VCaP (cell line): ENCODE data around the gene LAG3.

Source experiments
- H3K27ac ChIP-seq: fragments of 450-650 bp; 2 replicates; pipeline ENCODE4 v1.5.1; 2017
- TF ChIP-seq, protein P1 (sequence below): fragments of 450-650 bp; conservative IDR thresholded peaks from 2 replicates; pipeline ENCODE4 v1.5.1; 2017; ENCODE audit warnings: mild to moderate bottlenecking, moderate library complexity

The LAG3 gene

DNA sequence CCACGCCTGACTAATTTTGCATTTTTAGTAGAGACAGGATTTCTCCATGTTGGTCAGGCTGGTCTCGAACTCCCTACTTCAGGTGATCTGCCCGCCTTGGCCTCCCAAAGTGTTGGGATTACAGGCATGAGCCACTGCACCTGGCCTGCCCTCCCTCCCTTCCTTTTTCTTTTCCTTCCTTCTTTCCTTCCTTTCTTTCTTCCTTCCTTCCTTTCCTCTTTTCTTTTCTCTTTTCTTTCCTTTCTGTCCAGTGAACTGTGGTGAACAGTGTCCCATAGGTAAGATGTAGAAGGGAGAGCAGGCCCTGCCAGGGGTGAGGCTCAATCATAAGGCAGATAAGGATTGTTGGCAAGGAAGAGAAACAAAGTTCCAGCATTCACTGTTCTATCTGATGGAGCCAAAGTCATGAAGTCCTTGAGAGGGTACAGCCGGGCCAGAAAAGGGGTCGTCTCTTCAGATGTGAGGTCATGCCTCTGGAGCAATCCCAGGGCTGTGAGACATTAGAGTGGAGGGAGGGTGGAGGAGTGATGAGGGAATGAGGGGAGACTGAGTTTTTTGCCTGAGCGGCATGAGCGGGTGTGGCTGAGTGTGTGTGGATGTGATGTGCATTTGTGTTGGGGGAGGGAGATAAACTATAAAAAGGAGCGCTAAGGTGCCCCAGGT, 15.2 kb upstream of the LAG3 start:
- H3K27ac ChIP-seq = no peak overlapping the region
- TF ChIP-seq, protein P1, sequence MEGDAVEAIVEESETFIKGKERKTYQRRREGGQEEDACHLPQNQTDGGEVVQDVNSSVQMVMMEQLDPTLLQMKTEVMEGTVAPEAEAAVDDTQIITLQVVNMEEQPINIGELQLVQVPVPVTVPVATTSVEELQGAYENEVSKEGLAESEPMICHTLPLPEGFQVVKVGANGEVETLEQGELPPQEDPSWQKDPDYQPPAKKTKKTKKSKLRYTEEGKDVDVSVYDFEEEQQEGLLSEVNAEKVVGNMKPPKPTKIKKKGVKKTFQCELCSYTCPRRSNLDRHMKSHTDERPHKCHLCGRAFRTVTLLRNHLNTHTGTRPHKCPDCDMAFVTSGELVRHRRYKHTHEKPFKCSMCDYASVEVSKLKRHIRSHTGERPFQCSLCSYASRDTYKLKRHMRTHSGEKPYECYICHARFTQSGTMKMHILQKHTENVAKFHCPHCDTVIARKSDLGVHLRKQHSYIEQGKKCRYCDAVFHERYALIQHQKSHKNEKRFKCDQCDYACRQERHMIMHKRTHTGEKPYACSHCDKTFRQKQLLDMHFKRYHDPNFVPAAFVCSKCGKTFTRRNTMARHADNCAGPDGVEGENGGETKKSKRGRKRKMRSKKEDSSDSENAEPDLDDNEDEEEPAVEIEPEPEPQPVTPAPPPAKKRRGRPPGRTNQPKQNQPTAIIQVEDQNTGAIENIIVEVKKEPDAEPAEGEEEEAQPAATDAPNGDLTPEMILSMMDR = no peak

DNA sequence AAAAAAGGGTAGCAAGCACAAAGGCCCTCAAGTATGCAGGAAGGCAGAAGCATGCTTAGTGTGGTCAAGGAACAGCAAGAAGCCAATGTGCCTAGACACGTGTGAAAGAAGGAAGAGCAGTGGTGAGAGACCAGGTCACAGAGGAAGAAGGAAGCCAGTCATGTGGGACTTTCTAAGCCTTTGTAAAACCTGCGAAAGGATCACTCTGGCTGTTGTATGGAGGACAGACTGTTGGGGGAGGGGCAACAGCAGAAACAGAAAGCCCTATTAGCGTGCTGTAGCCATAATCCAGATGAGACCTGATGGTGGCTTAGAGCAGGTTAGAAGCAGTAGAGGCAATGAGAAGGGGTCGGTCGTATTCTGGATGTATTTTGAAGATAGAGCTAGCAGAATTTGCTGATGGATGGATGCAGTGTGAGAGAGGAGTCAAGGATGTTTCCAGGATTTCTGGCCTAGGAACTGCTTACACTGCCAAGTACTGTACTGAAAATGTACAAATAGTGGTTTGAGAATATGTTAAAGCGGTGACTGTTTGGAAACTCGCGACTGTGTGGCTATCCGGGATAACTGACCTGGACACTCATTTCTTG, 13.7 kb upstream of the LAG3 start:
- H3K27ac ChIP-seq = no peak overlapping the region
- TF ChIP-seq, protein P1 = no peak

DNA sequence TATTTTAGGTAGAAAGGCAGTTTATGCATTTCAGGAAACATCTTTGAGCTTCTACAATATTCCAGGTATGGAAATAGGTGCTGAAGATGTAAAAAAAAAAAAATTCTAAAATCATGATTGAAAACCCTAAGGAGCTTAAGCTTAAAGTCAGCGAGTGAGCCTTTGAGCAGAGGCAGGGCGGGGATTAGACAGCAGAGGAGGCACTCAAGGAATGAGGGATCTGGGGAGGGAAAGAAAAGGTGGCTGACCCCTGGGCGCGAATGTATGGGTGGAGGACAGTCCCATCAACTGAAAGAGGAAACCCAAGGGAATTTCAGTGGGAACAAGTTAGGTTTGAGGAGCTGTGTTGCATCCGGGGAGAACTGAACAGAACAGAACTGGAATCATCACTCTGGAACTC, 12.6 kb upstream of the LAG3 start:
- H3K27ac ChIP-seq = peak overlapping the region; percentile 38
- TF ChIP-seq, protein P1 = no peak

DNA sequence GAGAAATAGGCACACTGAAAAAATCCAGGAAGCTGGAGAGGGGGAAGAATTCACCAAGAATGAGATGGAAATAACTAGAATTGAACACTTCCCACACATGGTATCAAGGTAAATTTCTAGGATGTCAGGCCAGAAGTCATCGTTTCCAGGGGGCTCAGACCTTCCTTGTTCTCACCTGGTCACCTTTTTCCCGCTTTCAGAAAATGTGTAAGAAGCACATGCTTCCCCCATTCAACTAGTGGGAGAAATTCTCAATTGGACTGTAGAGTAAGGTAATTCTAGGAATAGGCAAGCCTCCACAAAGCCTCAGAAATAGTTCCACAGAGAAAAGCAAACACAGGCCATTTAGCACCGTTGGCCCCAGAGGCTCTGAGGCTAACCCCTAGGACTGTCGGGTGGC, 8.9 kb upstream of the LAG3 start:
- peak overlapping the region; percentile 97 for H3K27ac ChIP-seq

DNA sequence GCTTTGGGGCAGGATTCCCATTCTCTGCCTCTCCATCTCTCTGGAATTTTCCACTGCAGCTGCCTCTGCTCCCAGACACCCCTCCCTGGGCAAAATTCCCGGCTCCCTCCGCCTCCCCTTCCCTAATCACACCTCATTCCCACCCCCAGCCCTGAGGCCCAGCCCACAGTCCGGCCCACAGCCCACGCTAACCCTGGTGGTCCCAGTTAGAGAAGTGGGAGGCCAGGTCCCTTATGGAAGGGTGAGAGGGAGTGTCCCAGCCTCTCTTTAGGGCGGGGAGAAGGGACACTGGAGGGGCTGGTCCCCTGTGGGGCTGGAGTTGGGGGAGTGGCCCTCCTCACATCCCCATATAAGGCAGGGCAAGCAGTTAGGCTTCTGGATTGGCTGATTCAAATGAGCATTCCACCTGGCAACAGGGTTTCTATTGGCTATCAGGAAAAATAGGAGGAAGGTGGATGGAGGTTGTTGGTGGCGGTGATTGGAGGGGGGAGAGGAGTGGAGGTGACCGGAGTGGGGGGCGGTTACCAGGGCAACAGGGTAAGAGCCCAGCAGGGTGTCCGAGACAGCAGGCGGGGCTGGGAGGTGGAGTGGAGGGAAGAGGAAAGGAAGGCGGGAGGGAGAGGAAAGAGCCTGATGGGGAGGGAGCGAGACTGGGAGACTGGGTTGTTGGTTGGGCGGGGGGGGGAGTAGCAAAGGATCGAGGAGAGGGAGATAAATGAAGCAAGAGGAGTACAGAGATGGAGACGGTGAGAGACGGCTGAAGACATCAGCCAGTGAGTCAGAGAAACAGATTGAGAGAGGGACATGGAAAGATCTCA, 8.1 kb upstream of the LAG3 start:
- TF ChIP-seq, protein P1 = no peak
- peak overlapping the region; percentile 97 for H3K27ac ChIP-seq

More for the DNA sequence above, 8.9 kb upstream of the LAG3 start:
- TF ChIP-seq, protein P1 = no peak

DNA sequence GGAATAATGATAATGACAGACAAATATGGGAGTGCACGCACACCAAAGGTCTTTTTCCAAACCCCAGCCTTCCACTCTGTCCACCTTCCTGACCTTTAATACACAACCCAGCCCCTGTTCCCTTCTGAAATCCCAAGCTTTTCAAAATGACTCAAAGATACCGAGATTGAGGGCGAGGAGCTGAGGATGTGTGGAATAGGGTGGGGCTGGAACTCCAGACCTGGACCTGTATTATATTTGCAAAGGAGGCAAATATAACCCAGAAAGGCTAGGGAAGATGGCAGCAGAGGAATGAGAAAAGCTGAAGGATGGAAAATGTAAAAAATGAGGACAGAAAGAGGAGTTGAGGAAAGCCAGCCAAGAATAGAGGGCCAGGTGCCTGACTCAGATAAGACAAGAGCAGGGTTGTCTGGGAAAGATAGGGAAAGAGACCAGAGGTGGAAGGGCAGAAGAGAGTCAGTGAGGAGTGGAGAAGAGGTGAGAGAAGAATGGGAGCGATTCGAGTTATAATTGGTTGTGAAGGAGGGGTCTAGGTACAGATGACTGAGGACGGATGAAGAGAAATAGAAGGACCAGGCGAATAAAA, 7.2 kb upstream of the LAG3 start:
- H3K27ac ChIP-seq = peak overlapping the region; percentile 97
- TF ChIP-seq, protein P1 = no peak
